Gastrocnemius medialis (tissue), 4 donors: ENCODE results near the gene MEGF11.

Experiments
- CTCF ChIP-seq, 5 experiments: fragments of 450-650 bp in 3 of 5; fragments of 200-600 bp in 2 of 5; sonication (generic) in 2 of 5; IDR thresholded peaks in 4 of 5; conservative IDR thresholded peaks in 1 of 5; 1 replicate in 4 of 5; 2 replicates in 1 of 5; pipeline ENCODE4 v1.5.1; 2016 to 2019; ENCODE audit warnings: antibody characterized with exemption in 5 of 5, mild to moderate bottlenecking in 3 of 5, moderate library complexity in 3 of 5
- POLR2A ChIP-seq, 2 donors: fragments of 450-650 bp; IDR thresholded peaks; one replicate each; pipeline ENCODE4 v1.6.1; 2017; ENCODE audit warnings: antibody characterized with exemption in 2 of 2, mild to moderate bottlenecking in 2 of 2, moderate library complexity in 2 of 2

GRCh38 chr15:66021496-66022162, 231.9 kb downstream of the MEGF11 start:
- TF ChIP-seq CTCF (IDR thresholded peaks at IDR 0.05 in 4 of 5, conservative IDR thresholded peaks at IDR 0.05 in 1 of 5) (no peak), POLR2A (IDR thresholded peaks at IDR 0.05) (no peak)
